ENCODE measurements around the gene CCL1.

CCL1 gene

DNA sequence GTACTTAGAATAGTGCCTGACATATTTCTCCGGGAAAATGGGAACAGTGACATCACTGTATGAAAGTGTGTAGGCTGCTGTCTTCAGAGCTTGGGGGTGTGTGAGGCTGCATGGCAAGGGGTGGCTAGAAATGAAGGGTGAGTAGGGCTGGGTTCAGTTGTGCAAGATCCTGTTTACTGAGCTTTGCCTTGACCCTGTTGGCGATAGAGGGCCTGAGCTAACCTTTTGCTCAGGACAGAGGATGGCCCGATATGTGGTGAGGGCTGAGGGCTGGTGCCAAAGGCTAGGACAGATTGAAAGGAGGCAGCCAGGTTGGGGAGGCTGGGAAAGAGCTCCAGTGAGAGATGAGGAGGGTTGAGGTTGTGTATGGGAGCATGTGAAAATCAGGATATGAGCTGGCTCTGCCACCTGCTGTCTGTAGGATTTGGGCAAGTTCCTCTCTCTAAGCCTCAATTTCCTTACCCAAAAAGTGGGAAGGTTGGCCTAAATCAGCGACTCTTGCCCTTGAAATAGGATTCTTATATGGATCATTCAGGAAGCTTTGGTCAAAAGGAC lies 6.0 kb upstream of the CCL1 start:
- TF ChIP-seq TAF1 (IDR thresholded peaks at IDR 0.05; ENCODE audit: borderline replicate concordance, insufficient read depth, low read length), result no peak
- TF ChIP-seq POLR2AphosphoS5 (IDR thresholded peaks at IDR 0.05; ENCODE audit: low read depth, low read length), result no peak
- TF ChIP-seq, protein P1, sequence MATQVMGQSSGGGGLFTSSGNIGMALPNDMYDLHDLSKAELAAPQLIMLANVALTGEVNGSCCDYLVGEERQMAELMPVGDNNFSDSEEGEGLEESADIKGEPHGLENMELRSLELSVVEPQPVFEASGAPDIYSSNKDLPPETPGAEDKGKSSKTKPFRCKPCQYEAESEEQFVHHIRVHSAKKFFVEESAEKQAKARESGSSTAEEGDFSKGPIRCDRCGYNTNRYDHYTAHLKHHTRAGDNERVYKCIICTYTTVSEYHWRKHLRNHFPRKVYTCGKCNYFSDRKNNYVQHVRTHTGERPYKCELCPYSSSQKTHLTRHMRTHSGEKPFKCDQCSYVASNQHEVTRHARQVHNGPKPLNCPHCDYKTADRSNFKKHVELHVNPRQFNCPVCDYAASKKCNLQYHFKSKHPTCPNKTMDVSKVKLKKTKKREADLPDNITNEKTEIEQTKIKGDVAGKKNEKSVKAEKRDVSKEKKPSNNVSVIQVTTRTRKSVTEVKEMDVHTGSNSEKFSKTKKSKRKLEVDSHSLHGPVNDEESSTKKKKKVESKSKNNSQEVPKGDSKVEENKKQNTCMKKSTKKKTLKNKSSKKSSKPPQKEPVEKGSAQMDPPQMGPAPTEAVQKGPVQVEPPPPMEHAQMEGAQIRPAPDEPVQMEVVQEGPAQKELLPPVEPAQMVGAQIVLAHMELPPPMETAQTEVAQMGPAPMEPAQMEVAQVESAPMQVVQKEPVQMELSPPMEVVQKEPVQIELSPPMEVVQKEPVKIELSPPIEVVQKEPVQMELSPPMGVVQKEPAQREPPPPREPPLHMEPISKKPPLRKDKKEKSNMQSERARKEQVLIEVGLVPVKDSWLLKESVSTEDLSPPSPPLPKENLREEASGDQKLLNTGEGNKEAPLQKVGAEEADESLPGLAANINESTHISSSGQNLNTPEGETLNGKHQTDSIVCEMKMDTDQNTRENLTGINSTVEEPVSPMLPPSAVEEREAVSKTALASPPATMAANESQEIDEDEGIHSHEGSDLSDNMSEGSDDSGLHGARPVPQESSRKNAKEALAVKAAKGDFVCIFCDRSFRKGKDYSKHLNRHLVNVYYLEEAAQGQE (IDR thresholded peaks at IDR 0.05; ENCODE audit: insufficient read depth in 1 of 2, low read depth in 2 of 2, low read length in 2 of 2), result no peak

DNA sequence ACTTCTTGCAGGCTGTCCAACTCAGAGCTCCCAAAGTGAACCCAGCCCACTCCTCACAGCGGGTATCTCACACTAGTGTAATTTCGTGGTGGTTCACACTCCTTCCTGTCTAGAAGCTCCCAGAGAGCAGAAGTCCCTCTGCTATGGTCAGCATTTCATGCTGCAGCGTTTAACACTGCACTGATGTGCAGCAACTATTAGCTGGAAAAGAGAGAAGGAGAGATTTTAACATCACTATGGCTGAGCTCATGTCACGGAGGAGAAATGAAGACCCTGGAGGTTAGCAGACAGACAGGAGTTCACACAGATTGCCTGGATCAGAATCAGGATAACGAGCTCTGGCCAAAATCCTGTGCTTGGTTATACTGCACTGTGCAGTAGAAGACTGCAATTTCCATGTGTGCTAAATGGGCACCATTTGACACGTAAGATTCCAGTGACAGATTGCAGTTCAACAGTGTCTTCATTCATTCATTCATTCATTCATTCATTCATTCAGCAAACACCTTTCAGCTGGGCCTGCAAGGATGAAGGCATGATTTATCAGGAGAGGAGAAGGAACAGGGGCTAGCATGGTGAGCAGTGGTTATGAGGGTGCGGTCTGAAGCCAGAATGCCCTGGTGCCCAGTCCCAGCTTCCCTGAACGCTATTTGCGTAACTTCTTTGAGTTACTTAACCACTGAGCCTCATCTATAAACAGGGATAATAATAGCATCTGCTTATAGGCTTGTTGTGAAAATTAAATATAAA lies 5.3 kb upstream of the CCL1 start:
- no peak for TF ChIP-seq POLR2AphosphoS5 (IDR thresholded peaks at IDR 0.05; ENCODE audit: low read depth, low read length)
- no peak for TF ChIP-seq FOXP2 (optimal IDR thresholded peaks at IDR 0.05; ENCODE audit: borderline replicate concordance, extremely low read depth, extremely low read length, insufficient read depth)
- TF ChIP-seq, protein P1 (IDR thresholded peaks at IDR 0.05; ENCODE audit: insufficient read depth in 1 of 2, low read depth in 2 of 2, low read length in 2 of 2), result no peak
- TF ChIP-seq SIN3A (IDR thresholded peaks at IDR 0.05; ENCODE audit: borderline replicate concordance, insufficient read depth, low read length), result no peak

DNA sequence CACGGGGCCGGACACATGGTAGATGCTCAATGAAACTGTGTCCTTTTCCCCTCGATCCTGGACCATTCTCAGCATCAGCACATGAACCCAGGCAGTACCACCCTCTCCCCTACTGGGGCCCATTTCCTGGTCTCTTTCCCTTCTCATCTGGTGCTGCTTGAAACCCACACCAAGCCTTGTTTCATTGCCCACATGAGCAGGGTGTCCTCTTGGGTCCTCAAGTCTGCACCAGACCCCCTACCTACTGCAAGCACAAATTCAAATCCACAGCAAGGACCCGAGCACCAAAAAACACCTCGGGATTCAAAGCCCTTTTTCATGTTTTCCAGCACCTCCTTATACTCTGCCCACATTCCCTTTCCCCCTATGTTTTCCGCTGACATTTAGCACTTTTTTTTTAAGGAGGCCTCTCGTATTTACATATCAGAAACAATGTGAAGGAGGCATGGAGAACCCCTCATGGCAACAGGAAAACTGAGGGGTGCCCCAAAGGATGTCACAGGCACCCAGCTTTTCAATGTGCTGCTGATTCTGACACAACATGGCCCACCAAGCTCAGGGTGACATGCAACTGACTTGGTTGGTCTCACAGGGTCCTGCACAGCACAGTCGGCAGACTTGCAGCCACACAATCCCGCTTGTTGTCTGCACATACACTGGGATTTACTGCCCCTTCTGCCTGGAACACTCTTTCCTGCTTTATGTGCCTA lies 4.6 kb upstream of the CCL1 start:
- TF ChIP-seq FOXP2 (optimal IDR thresholded peaks at IDR 0.05; ENCODE audit: borderline replicate concordance, extremely low read depth, extremely low read length, insufficient read depth) (no peak), SIN3A (IDR thresholded peaks at IDR 0.05; ENCODE audit: borderline replicate concordance, insufficient read depth, low read length) (no peak), POLR2AphosphoS5 (IDR thresholded peaks at IDR 0.05; ENCODE audit: low read depth, low read length) (no peak), TAF1 (IDR thresholded peaks at IDR 0.05; ENCODE audit: borderline replicate concordance, insufficient read depth, low read length) (no peak)
- TF ChIP-seq, protein P1 (IDR thresholded peaks at IDR 0.05; ENCODE audit: insufficient read depth in 1 of 2, low read depth in 2 of 2, low read length in 2 of 2), result no peak

DNA sequence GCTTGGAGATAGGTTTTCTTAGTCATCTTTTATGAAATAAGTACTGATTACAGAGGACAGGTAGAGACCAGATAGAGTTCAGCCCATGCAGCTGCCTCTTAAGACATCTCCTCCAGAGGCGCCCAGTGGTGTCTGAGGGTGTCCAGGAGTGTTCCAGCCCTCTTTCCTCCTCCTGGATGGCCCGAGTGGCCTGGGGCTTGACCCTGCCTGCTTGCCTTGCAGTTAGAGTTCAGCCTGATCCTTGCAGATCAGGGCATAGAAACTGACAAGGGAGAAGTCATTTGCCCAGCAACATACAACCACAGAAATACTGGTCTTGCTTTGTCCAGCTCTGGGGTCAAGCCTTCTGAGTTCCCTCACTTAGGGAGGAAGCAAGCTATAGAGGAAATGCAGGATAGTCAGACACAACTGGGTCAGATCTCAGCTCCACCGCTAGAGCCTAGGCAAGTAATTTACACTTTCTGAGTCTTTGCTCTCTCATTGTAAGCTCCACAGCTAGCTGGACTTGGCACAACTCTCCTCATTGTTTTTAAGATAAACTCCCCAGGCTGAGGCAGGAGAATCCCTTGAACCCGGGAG lies 3.6 kb upstream of the CCL1 start:
- no peak for TF ChIP-seq TAF1 (IDR thresholded peaks at IDR 0.05; ENCODE audit: borderline replicate concordance, insufficient read depth, low read length)
- TF ChIP-seq, protein P1 (IDR thresholded peaks at IDR 0.05; ENCODE audit: insufficient read depth in 1 of 2, low read depth in 2 of 2, low read length in 2 of 2), result no peak
- TF ChIP-seq POLR2AphosphoS5 (IDR thresholded peaks at IDR 0.05; ENCODE audit: low read depth, low read length), result no peak
- no peak for TF ChIP-seq FOXP2 (optimal IDR thresholded peaks at IDR 0.05; ENCODE audit: borderline replicate concordance, extremely low read depth, extremely low read length, insufficient read depth)
- no peak for TF ChIP-seq SIN3A (IDR thresholded peaks at IDR 0.05; ENCODE audit: borderline replicate concordance, insufficient read depth, low read length)

Data from PFSK-1 (cell line).